Measurements from ENCODE around the gene UPF1.

Gene UPF1

GRCh38 chr19:18851673-18852325 is 20.0 kb downstream of the UPF1 start:
- Histone ChIP-seq H3K4me1 (ENCODE audit: control insufficient read depth, insufficient read depth, low read length) (no peaks in the 10 kb centered on the region), H3K4me3 (ENCODE audit: low read depth, low read length) (no peak overlapping the region), H3K36me3 (ENCODE audit: control insufficient read depth in 2 of 2, insufficient read depth in 1 of 2, low read length in 2 of 2) (peaks cover 5 to 95% of the 10 kb centered on the region in 2 experiments; a peak in 2 of 3 replicates), H3K27ac (ENCODE audit: extremely low read depth, low read depth, low read length) (no peak overlapping the region), H3K9me3 (ENCODE audit: control insufficient read depth, insufficient read depth, low read depth, low read length) (no peaks in the 10 kb centered on the region)
- ChIA-PET POLR2A (no interaction called here), CTCF (interaction anchor here (0.9 kb wide), 1 partner anchor 10 kb away, joined by 3 read pairs; no protein-coding TSS in a partner anchor)
- TF ChIP-seq TRIM28 (IDR thresholded peaks at IDR 0.05; ENCODE audit: borderline replicate concordance, low read length) (no peak), ZNF391 (tag by site-specific recombination; IDR thresholded peaks at IDR 0.05; ENCODE audit: borderline replicate concordance, low read depth) (no peak), ZNF19 (tag by site-specific recombination; IDR thresholded peaks at IDR 0.05; ENCODE audit: low read depth) (no peak), ZNF366 (tag by site-specific recombination; conservative IDR thresholded peaks at IDR 0.05) (no peak), SETDB1 (IDR thresholded peaks at IDR 0.05; ENCODE audit: insufficient read length, low read length) (no peak), ZNF239 (tag by site-specific recombination; IDR thresholded peaks at IDR 0.05) (no peak), KLF1 (tag by site-specific recombination; IDR thresholded peaks at IDR 0.05) (no peak), PRDM6 (tag by site-specific recombination; IDR thresholded peaks at IDR 0.05) (no peak), BCL6B (tag by site-specific recombination; IDR thresholded peaks at IDR 0.05) (no peak), ZNF670 (tag by site-specific recombination; IDR thresholded peaks at IDR 0.05; ENCODE audit: low read depth) (no peak), ZNF449 (tag by site-specific recombination; IDR thresholded peaks at IDR 0.05) (no peak), ZNF266 (tag by site-specific recombination; IDR thresholded peaks at IDR 0.05; ENCODE audit: low read depth) (no peak), INSM2 (tag by site-specific recombination; IDR thresholded peaks at IDR 0.05) (no peak), ZNF488 (tag by site-specific recombination; IDR thresholded peaks at IDR 0.05) (no peak), ZSCAN5A (tag by site-specific recombination; IDR thresholded peaks at IDR 0.05) (no peak), ZNF248 (tag by site-specific recombination; IDR thresholded peaks at IDR 0.05) (no peak), ZNF843 (tag by site-specific recombination; IDR thresholded peaks at IDR 0.05) (no peak), ZNF214 (tag by site-specific recombination; IDR thresholded peaks at IDR 0.05; ENCODE audit: borderline replicate concordance) (no peak), ZNF585B (tag by site-specific recombination; IDR thresholded peaks at IDR 0.05) (no peak), OSR2 (tag by site-specific recombination; IDR thresholded peaks at IDR 0.05) (no peak)

Measured in HEK293 (cell line).